Muscle of leg (tissue), 16 donors: Measurements from ENCODE around the gene ZWINT. TPM values are rescaled to one million over a fixed set of nuclear protein-coding genes. Genes with fewer than 3 reads are reported as not detected.

Source experiments
- DNase-seq: peaks from one replicate; pipeline ENCODE4 v3.0.0; 2013
- H3K27ac ChIP-seq: one replicate; pipeline ENCODE4 v1.5.1; 2013; ENCODE audit warnings: mild to moderate bottlenecking, low read length, control low read depth
- H3K27me3 ChIP-seq: one replicate; pipeline ENCODE4 v1.6.1; 2013; ENCODE audit warnings: low read length; ENCODE audit not compliant: control insufficient read depth, insufficient read depth
- H3K36me3 ChIP-seq: one replicate; pipeline ENCODE4 v1.6.1; 2013; ENCODE audit warnings: low read length; ENCODE audit not compliant: control insufficient read depth, insufficient read depth
- H3K4me1 ChIP-seq: one replicate; pipeline ENCODE4 v1.6.1; 2013; ENCODE audit warnings: low read length; ENCODE audit not compliant: control insufficient read depth, insufficient read depth
- H3K4me3 ChIP-seq: one replicate; pipeline ENCODE4 v1.5.1; 2013; ENCODE audit warnings: low read length, control low read depth
- H3K9me3 ChIP-seq: replicated peaks from 2 replicates; pipeline ENCODE4 v1.6.1; 2013; ENCODE audit warnings: low read depth, low read length; ENCODE audit not compliant: control insufficient read depth
- WGBS: methylation state at CpG from one replicate; pipeline ENCODE4 v1.1.5; 2013; ENCODE audit warnings: missing lambda C conversion rate; ENCODE audit not compliant: insufficient coverage; 5-methylcytosine and 5-hydroxymethylcytosine counted together
- long read RNA-seq, 11 donors: transcript quantifications; one replicate each; lab custom pipeline, GENCODE V29; 2026
- polyA plus RNA-seq, 8 donors: library from polyadenylated mRNA; unstranded; fragments of 120-200 nt; gene quantifications; one replicate each; pipeline versions ENCODE4 v1.2.1 to v1.2.3, GENCODE V29; 2013; ENCODE audit warnings: inconsistent platforms in 1 of 8, low replicate concordance in 1 of 8; ENCODE audit not compliant: insufficient read length in 8 of 8, insufficient read depth in 1 of 8
- total RNA-seq: library from RNA; stranded (reverse); fragments of 120-200 nt; gene quantifications from one replicate; pipeline ENCODE4 v1.2.4, GENCODE V29; 2013

The ZWINT gene, protein sequence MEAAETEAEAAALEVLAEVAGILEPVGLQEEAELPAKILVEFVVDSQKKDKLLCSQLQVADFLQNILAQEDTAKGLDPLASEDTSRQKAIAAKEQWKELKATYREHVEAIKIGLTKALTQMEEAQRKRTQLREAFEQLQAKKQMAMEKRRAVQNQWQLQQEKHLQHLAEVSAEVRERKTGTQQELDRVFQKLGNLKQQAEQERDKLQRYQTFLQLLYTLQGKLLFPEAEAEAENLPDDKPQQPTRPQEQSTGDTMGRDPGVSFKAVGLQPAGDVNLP
- total RNA-seq (18.4 TPM), polyA plus RNA-seq (10 to 100 TPM; 18.3 to 38.9 (median 30.1) TPM)
- long read RNA-seq, donor 1, partial matches to known transcripts = 0 of 3 reads
- long read RNA-seq, donor 1, other reads (novel, unspliced or antisense) = 0 of 3 reads
- long read RNA-seq, donor 2, partial matches to known transcripts = 0 of 1 reads
- long read RNA-seq, donor 2, other reads (novel, unspliced or antisense) = 0 of 1 reads
- long read RNA-seq, donor 3, transcript ZWINT-203 (9 exons, 1,872 nt) = major isoform, 5 of 8 reads
- long read RNA-seq, donor 3, partial matches to known transcripts = 0 of 8 reads
- long read RNA-seq, donor 3, other reads (novel, unspliced or antisense) = 0 of 8 reads
- long read RNA-seq, donor 4, partial matches to known transcripts = 0 of 1 reads
- long read RNA-seq, donor 4, other reads (novel, unspliced or antisense) = 0 of 1 reads
- long read RNA-seq, donor 5, transcript ZWINT-203 (9 exons, 1,872 nt) = major isoform, 13 of 24 reads
- long read RNA-seq, donor 5, partial matches to known transcripts = 6 of 24 reads
- long read RNA-seq, donor 5, other reads (novel, unspliced or antisense) = 0 of 24 reads
- long read RNA-seq, donor 6, transcript ZWINT-203 (9 exons, 1,872 nt) = major isoform, 11 of 16 reads
- long read RNA-seq, donor 6, partial matches to known transcripts = 0 of 16 reads
- long read RNA-seq, donor 6, other reads (novel, unspliced or antisense) = 0 of 16 reads
- long read RNA-seq, donor 7, transcript ZWINT-203 (9 exons, 1,872 nt) = major isoform, 6 of 7 reads
- long read RNA-seq, donor 7, partial matches to known transcripts = 0 of 7 reads
- long read RNA-seq, donor 7, other reads (novel, unspliced or antisense) = 0 of 7 reads
- long read RNA-seq, donor 8, partial matches to known transcripts = 0 of 6 reads
- long read RNA-seq, donor 8, other reads (novel, unspliced or antisense) = 0 of 6 reads
- long read RNA-seq, donor 9, partial matches to known transcripts = 0 of 2 reads
- long read RNA-seq, donor 9, other reads (novel, unspliced or antisense) = 0 of 2 reads
- long read RNA-seq, donor 10, transcript ZWINT-203 (9 exons, 1,872 nt) = major isoform, 5 of 6 reads
- long read RNA-seq, donor 10, partial matches to known transcripts = 0 of 6 reads
- long read RNA-seq, donor 10, other reads (novel, unspliced or antisense) = 0 of 6 reads
- long read RNA-seq, donor 11, partial matches to known transcripts = 0 of 3 reads
- long read RNA-seq, donor 11, other reads (novel, unspliced or antisense) = 0 of 3 reads

- H3K27ac ChIP-seq = peak within 1 kb of the TSS; percentile 74
- H3K27me3 ChIP-seq = no peaks in the 10 kb centered on the region
- peaks cover 11% of the 10 kb centered on the region for H3K4me1 ChIP-seq
- peaks cover 11% of the 10 kb centered on the region for H3K36me3 ChIP-seq
- 0% methylated on average over 27 of the region's 44 CpGs for WGBS
- H3K9me3 ChIP-seq = no peaks in the 10 kb centered on the region
- peak; percentile 98 for DNase-seq
- H3K4me3 ChIP-seq = peak within 1 kb of the TSS; percentile 76
Observed at GRCh38 chr10:56360967-56361612, at the start of gene ZWINT. Gene ZWINT (minus strand): TSS chr10:56361259. CDS start chr10:56361236, 23 bp downstream.

GRCh38 chr10:56383806-56384205 is 22.7 kb upstream of the ZWINT start:
- Histone ChIP-seq H3K27me3 (no peaks in the 10 kb centered on the region), H3K4me1 (no peaks in the 10 kb centered on the region), H3K27ac (no peak overlapping the region), H3K4me3 (no peak overlapping the region), H3K36me3 (no peaks in the 10 kb centered on the region), H3K9me3 (no peaks in the 10 kb centered on the region)
- DNase-seq = no peak

- WGBS = 77% methylated on average over 4 of the region's 7 CpGs
- Histone ChIP-seq H3K4me3 (no peak overlapping the region), H3K4me1 (no peaks in the 10 kb centered on the region), H3K27ac (no peak overlapping the region), H3K9me3 (peaks cover 8% of the 10 kb centered on the region), H3K27me3 (no peaks in the 10 kb centered on the region), H3K36me3 (no peaks in the 10 kb centered on the region)
- DNase-seq = no peak
Observed at GRCh38 chr10:56370217-56371113, 9.4 kb upstream of the ZWINT start.

DNA sequence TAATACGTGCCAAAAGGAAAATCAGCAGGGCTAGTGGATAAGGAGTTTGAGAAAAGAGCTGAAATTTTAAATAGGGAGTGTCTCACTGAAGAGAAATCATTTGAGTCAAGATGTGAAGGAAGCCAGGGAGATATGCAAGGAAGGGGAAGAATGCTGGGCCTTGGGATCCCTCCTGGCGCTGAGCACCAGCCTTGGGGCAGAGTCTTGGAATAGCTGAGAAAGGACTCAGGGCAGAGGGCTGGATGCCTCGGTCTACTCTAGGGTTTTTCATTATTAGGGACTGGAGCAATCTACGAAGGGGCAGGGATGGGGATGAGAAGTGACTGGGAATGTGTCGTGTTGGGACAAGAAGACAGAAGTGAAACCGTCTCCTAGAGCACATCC is 484 bp downstream of the ZWINT start:
- H3K9me3 ChIP-seq = no peaks in the 10 kb centered on the region
- peak overlapping the region; percentile 76 for H3K4me3 ChIP-seq
- DNase-seq = peak; percentile 0
- H3K27ac ChIP-seq = no peak overlapping the region
- no peaks in the 10 kb centered on the region for H3K27me3 ChIP-seq
- peaks cover 11% of the 10 kb centered on the region for H3K4me1 ChIP-seq
- H3K36me3 ChIP-seq = peaks cover 11% of the 10 kb centered on the region
- WGBS = 6% methylated on average over 6 of the region's 6 CpGs

DNA sequence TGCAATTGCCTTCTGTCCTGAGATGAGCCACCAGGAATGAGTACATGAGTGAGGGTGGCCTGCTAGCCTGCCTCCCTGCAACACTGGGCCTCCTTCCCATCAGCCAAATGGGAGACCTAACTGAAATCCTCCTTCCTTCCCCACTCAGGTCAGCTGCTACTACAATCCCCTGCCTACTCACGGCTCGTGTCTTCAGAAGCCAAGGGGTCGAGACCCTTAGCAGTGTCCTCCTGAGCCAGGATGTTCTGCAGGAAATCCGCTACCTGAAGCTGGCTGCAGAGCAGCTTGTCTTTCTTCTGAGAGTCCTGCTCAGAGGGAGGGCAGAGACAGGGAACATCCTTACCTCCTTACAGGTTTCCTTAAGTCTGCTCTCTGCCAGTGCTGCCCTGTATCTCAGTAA is 1.2 kb downstream of the ZWINT start:
- Histone ChIP-seq H3K27ac (no peak overlapping the region), H3K36me3 (peaks cover 11% of the 10 kb centered on the region), H3K4me1 (peaks cover 11% of the 10 kb centered on the region), H3K27me3 (no peaks in the 10 kb centered on the region), H3K9me3 (no peaks in the 10 kb centered on the region), H3K4me3 (peak overlapping the region; percentile 76)
- 71% methylated on average over 4 of the region's 4 CpGs for WGBS
- DNase-seq = peak; percentile 0

DNA sequence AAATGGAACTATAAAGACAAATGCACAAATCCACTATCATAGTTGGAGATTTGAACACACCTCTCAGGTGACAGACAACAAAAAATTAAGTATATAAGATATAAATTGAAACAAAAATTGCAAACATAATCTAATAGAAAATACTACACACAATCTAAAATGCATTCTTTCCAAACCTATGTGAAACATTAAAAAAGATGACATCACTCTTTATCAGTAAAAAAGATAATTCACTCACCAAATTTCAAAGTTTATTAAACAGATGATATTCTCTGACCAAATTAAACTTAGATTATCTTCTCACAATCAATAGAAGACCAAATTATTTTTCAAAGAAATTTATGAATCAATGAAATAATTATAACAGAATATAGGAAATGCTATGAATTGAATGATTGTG is 4.0 kb downstream of the ZWINT start:
- no peak overlapping the region for H3K27ac ChIP-seq
- DNase-seq = no peak
- H3K4me1 ChIP-seq = peaks cover 11% of the 10 kb centered on the region
- no peak overlapping the region for H3K4me3 ChIP-seq
- H3K36me3 ChIP-seq = peaks cover 11% of the 10 kb centered on the region
- no peaks in the 10 kb centered on the region for H3K27me3 ChIP-seq
- no peaks in the 10 kb centered on the region for H3K9me3 ChIP-seq

- 90% methylated on average over 16 of the region's 20 CpGs for WGBS
- Histone ChIP-seq H3K9me3 (no peaks in the 10 kb centered on the region), H3K27me3 (no peaks in the 10 kb centered on the region), H3K4me3 (no peak overlapping the region), H3K36me3 (no peaks in the 10 kb centered on the region), H3K4me1 (no peaks in the 10 kb centered on the region), H3K27ac (no peak overlapping the region)
- DNase-seq = no peak
Observed at GRCh38 chr10:56351909-56352630, 9.0 kb downstream of the ZWINT start.

GRCh38 chr10:56349611-56350010 is 11.4 kb downstream of the ZWINT start:
- Histone ChIP-seq H3K27me3 (no peaks in the 10 kb centered on the region), H3K4me3 (no peak overlapping the region), H3K4me1 (no peaks in the 10 kb centered on the region), H3K36me3 (no peaks in the 10 kb centered on the region), H3K9me3 (no peaks in the 10 kb centered on the region), H3K27ac (no peak overlapping the region)
- no peak for DNase-seq
- WGBS = no CpG with 5 or more reads among the region's 1 CpG
